Loucy (cell line): Measurements from ENCODE around the gene YIPF4.

ENCODE experiments used
- H2AFZ ChIP-seq: fragments of 200-600 bp; sonication (generic); 2 replicates; pipeline ENCODE4 v1.6.0; 2016; ENCODE audit warnings: antibody characterized with exemption, mild to moderate bottlenecking, low read length, moderate library complexity
- H3F3A ChIP-seq: fragments of 200-600 bp; 2 replicates; pipeline ENCODE4 v1.6.0; 2016; ENCODE audit warnings: antibody characterized with exemption, low read depth, mild to moderate bottlenecking
- H3K27me3 ChIP-seq: fragments of 200-600 bp; sonication (generic); 2 replicates; pipeline ENCODE4 v1.6.1; 2014; ENCODE audit warnings: low read length, mild to moderate bottlenecking; ENCODE audit not compliant: insufficient read depth, poor library complexity, severe bottlenecking
- H3K36me3 ChIP-seq: fragments of 200-600 bp; sonication (generic); 2 replicates; pipeline ENCODE4 v1.6.1; 2016; ENCODE audit warnings: low read length; ENCODE audit not compliant: insufficient read depth
- H3K4me1 ChIP-seq: fragments of 200-600 bp; sonication (generic); 2 replicates; pipeline ENCODE4 v1.5.1; 2014; ENCODE audit warnings: low read length, mild to moderate bottlenecking; ENCODE audit not compliant: insufficient read depth, poor library complexity, severe bottlenecking
- H3K4me2 ChIP-seq: fragments of 200-600 bp; sonication (generic); 2 replicates; pipeline ENCODE4 v1.6.0; 2014; ENCODE audit warnings: antibody characterized with exemption, low read length, low read depth, mild to moderate bottlenecking; ENCODE audit not compliant: poor library complexity, severe bottlenecking
- H3K4me3 ChIP-seq: fragments of 200-600 bp; sonication (generic); 2 replicates; pipeline ENCODE4 v1.5.1; 2014; ENCODE audit warnings: low read length, mild to moderate bottlenecking, mixed read lengths; ENCODE audit not compliant: poor library complexity, severe bottlenecking
- H3K79me2 ChIP-seq: fragments of 200-600 bp; sonication (generic); 2 replicates; pipeline ENCODE4 v1.6.1; 2014; ENCODE audit warnings: low read length; ENCODE audit not compliant: insufficient read depth
- H3K9ac ChIP-seq: fragments of 200-600 bp; sonication (generic); 2 replicates; pipeline ENCODE4 v1.6.0; 2014; ENCODE audit warnings: mild to moderate bottlenecking, low read depth, low read length, moderate library complexity; ENCODE audit not compliant: poor library complexity, severe bottlenecking
- H3K9me2 ChIP-seq: fragments of 200-600 bp; sonication (generic); replicated peaks from 2 replicates; pipeline ENCODE4 v1.6.1; 2016; ENCODE audit warnings: low read depth, low read length, mixed read lengths
- H3K9me3 ChIP-seq: fragments of 200-600 bp; sonication (generic); 2 replicates; pipeline ENCODE4 v1.6.1; 2014; ENCODE audit warnings: mild to moderate bottlenecking, antibody characterized with exemption, low read length, low read depth; ENCODE audit not compliant: insufficient read depth
- H4K20me1 ChIP-seq: fragments of 200-600 bp; sonication (generic); 2 replicates; pipeline ENCODE4 v1.6.0; 2014; ENCODE audit warnings: antibody characterized with exemption, low read length, mild to moderate bottlenecking; ENCODE audit not compliant: insufficient read depth, poor library complexity, severe bottlenecking
- EZH2phosphoT487 ChIP-seq: fragments of 200-600 bp; IDR thresholded peaks from 2 replicates; pipeline ENCODE4 v1.6.1; 2018; ENCODE audit warnings: antibody characterized with exemption, mild to moderate bottlenecking, moderate library complexity, borderline replicate concordance
- TF ChIP-seq, protein P1 (sequence below): fragments of 200-600 bp; sonication (generic); conservative IDR thresholded peaks from 2 replicates; pipeline ENCODE4 v1.5.1; 2014; ENCODE audit warnings: mild to moderate bottlenecking, antibody characterized with exemption, low read length

The YIPF4 gene

DNA sequence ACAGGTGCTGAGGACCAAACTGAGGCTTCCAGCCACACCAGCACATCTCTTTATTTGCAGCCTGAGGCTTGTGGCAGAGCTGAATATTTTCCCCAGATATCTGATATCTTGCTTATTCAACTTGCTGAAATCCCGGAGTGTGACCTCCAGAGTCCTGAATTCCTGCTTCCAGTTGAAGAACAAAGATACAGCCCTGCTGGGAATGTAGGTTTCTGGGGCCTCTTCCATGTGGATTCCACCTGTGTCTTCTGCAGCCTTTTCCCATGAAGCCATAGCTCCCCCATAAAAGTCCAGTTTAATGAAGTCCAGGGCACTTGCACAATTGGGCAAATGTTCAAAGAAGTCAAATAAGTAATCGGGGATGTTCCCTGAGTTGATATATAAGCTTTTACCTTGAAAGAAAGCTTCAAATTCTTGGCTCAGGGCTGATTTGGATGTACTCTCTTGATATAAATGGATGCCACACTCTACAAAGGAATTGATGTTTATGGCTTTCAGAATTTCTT, 27.9 kb upstream of the YIPF4 start:
- no peaks in the 10 kb centered on the region for H3K27me3 ChIP-seq
- H3K79me2 ChIP-seq: no peaks in the 10 kb centered on the region
- no peaks in the 10 kb centered on the region for H4K20me1 ChIP-seq
- no peaks in the 10 kb centered on the region for H3F3A ChIP-seq
- no peaks in the 10 kb centered on the region for H3K9me3 ChIP-seq
- H3K4me3 ChIP-seq: no peak overlapping the region
- H3K4me1 ChIP-seq: no peaks in the 10 kb centered on the region
- no peaks in the 10 kb centered on the region for H3K36me3 ChIP-seq
- H3K4me2 ChIP-seq: no peak overlapping the region
- H3K9ac ChIP-seq: no peak overlapping the region
- TF ChIP-seq EZH2phosphoT487: no peak
- TF ChIP-seq, protein P1, sequence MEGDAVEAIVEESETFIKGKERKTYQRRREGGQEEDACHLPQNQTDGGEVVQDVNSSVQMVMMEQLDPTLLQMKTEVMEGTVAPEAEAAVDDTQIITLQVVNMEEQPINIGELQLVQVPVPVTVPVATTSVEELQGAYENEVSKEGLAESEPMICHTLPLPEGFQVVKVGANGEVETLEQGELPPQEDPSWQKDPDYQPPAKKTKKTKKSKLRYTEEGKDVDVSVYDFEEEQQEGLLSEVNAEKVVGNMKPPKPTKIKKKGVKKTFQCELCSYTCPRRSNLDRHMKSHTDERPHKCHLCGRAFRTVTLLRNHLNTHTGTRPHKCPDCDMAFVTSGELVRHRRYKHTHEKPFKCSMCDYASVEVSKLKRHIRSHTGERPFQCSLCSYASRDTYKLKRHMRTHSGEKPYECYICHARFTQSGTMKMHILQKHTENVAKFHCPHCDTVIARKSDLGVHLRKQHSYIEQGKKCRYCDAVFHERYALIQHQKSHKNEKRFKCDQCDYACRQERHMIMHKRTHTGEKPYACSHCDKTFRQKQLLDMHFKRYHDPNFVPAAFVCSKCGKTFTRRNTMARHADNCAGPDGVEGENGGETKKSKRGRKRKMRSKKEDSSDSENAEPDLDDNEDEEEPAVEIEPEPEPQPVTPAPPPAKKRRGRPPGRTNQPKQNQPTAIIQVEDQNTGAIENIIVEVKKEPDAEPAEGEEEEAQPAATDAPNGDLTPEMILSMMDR: no peak
- no peaks in the 10 kb centered on the region for H3K9me2 ChIP-seq
- no peak overlapping the region for H2AFZ ChIP-seq

DNA sequence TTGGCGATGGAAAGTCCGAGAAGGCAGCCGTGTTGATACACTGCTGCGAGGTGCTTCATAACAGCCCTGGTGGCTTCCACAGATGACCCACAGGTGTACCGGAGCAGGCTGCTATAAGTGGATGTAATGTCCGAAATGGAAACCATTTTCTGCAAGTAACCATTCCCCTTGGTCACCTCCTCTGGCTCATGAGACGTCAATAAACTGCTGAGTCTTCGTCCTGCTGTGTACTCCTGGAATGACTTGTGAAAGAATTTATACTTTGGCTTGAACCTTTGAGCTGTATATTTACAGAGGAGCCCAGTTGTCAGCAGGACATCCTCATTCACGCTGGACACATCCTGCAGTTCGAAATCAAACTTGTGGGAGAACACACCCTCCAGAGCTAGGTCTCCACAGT, 27.4 kb upstream of the YIPF4 start:
- no peak overlapping the region for H3K4me3 ChIP-seq
- no peaks in the 10 kb centered on the region for H3F3A ChIP-seq
- no peaks in the 10 kb centered on the region for H3K27me3 ChIP-seq
- no peaks in the 10 kb centered on the region for H3K9me3 ChIP-seq
- H3K9ac ChIP-seq: no peak overlapping the region
- TF ChIP-seq, protein P1: no peak
- no peak for TF ChIP-seq EZH2phosphoT487
- no peaks in the 10 kb centered on the region for H4K20me1 ChIP-seq
- no peaks in the 10 kb centered on the region for H3K79me2 ChIP-seq
- no peak overlapping the region for H3K4me2 ChIP-seq
- H2AFZ ChIP-seq: no peak overlapping the region
- H3K4me1 ChIP-seq: no peaks in the 10 kb centered on the region
- H3K36me3 ChIP-seq: no peaks in the 10 kb centered on the region
- H3K9me2 ChIP-seq: no peaks in the 10 kb centered on the region

DNA sequence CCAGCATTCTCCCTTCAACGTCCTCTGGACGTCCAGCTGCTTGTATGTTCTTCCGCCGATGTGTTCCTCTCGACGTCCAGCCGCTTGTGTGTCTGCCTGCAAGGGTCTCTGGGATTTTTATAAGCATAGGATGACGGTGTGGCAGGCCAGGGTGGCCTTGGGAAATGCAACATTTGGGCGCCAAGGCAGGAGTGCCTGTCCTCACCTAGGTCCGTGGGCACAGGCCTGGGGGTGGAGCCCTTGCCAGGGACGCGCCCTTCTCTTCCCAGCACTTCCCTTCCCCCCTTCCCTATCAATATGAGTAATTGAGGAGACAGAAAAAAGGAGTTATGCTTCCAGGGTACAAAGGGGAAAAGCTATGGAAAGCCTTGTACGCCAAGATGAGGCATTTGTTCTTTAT, 19.5 kb upstream of the YIPF4 start:
- no peak overlapping the region for H2AFZ ChIP-seq
- H3K4me2 ChIP-seq: no peak overlapping the region
- TF ChIP-seq, protein P1: no peak
- no peak overlapping the region for H3K4me3 ChIP-seq
- H3K27me3 ChIP-seq: no peaks in the 10 kb centered on the region
- no peaks in the 10 kb centered on the region for H3K4me1 ChIP-seq
- H3K9me2 ChIP-seq: no peaks in the 10 kb centered on the region
- H3K79me2 ChIP-seq: no peaks in the 10 kb centered on the region
- no peaks in the 10 kb centered on the region for H3F3A ChIP-seq
- H3K9ac ChIP-seq: no peak overlapping the region
- H3K36me3 ChIP-seq: no peaks in the 10 kb centered on the region
- H3K9me3 ChIP-seq: no peaks in the 10 kb centered on the region
- H4K20me1 ChIP-seq: no peaks in the 10 kb centered on the region
